Measurements from ENCODE around the gene ZNF432.
"Not testable (repeated sequence)": the region's sequence is repeated elsewhere in the genome, so short reads cannot be mapped to it uniquely, and the experiment has no call there.

ZNF432 gene

DNA sequence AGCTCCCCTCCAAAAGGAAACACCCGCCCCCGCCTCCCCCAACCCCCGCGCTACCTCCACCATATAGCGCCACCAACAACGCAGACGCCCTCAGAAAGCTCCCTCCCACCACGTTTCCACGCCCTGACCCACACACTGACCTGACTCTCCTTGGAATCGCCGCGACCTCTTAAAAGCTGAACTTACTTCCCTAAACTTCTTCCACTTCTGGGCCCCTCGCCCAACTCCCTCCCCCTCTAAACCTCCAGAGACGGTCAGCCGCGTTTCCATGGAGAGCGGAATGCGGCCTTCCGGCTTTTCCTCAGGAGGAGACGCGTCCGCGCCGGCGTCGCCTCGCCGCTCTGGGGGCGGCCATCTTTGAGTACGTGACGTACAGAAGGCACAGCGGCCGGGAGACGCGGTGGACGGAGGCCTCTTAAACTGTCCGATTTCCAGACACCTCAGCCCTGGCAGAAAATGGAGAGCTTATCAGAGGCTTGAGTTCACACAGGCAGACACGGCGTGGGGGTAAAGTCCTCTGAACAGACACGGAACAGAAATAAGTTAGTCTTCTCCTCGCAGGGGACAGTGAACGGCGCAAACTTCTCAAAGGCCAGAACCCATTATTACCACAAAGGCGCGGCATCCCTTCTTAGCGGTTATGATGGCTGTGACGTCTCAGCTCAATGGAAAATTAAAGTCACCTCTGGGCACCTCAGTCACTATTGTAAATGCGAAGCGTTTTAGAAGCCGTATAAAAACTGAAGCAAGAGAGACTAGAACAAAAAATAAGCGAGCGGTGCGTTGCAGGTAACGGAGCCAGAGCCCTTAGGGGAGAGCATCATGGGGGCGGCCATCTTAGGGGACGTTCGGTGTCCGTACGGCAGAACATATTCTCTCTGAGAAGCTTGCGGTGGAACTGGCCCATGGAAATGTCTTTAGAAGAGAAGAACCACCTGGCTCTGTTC is at the start of gene ZNF432:
TSS of gene ZNF432 (minus strand) at position 284 of the 947 bp plus-strand sequence. CDS start 1,970 bp downstream, outside the sequence.
- DNase-seq, result no peak

DNA sequence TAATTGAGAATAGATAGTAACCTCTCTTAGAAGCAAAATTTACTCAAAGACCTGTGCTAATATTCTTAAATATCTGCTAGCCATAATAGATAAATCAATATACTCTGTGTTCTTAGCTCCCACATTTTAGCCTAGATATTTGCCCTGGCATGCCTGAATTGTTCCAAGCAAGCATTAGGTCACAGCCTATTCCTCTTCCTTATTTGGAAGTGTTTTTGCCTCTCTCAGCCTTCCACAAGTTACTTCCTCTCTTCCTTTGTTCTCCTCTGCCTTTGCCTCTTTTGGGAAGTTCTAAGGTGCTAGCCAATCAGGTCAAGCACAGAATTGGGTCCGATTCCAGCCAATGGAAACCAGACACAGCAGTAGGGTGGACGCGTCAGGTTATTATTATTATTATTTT is 47.8 kb upstream of the ZNF432 start:
- DNase-seq, result not testable (repeated sequence)

DNA sequence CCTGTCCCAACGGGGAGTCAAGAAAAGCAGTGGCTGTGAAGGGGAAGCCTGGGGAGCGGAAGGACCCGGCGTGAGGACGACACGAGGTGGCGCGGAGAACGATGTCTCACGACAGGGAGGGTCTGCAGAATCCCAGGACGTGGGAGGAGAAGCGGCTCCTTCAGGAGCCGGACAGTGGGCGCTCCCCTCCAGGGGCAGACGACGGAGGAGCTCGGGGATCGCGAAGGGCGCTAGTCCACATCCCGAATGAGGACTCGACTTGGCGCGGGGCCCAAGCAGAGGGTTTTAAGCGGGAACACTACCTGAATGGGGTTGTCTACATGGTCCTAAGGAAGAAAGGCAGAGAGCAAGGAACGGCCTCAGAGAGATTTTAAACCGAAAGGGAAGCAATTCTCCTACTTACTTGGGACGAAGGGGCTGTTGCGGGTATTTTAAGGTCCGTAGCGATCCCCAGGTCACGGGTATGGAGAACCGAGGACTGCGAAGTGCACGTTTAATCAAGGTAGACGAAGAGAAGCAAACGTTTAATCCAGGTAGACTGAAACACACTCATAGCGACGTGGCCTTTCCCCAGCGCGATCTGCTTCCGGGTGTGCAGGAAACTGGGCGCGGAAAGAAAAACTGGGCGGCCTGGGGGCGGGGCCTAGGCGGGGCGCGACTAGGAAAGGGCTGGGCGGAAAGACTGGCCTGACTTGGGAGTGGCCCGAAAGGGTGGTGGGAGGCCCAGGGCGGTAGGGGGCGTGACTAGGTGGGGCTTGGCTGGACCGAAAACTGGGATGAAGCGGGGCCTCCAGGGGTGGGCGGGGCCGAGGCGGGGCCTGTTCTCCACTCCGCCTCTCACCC is 46.8 kb upstream of the ZNF432 start, which contains the start of gene ZNF841:
TSS of gene ZNF841 (minus strand) at position 594 of the 843 bp plus-strand sequence. CDS start 10,964 bp downstream, outside the sequence.
- DNase-seq, result no peak

DNA sequence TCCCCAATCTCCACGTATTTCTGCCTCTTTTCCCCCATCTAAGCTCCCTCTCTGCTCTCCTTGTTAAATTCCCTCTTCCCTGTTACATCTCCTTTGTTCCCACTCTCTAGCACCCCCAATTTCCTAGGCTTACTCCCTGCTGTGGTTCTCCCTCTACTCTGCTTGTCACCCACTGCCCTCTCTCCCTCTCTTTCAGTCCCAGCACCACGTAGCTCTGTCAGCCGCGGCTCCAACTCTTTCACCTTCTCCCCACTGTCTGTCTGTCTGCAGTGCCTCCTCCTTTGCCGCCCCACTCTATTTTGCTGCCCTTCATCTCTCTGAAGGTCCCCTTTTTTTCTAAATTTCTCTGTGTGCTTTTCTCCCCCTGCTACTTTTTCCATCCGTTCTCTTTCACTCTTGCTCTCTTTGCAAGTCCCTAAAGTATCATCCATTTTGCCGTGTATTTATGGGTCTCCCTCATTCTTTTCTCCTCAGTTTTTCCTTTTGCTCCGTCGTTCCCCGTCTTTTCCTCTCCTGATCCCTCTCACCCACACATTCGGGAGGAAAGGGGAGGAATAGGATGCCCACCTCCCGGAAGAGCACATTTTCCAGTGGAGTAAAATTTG is 46.0 kb upstream of the ZNF432 start:
- no peak for DNase-seq

DNA sequence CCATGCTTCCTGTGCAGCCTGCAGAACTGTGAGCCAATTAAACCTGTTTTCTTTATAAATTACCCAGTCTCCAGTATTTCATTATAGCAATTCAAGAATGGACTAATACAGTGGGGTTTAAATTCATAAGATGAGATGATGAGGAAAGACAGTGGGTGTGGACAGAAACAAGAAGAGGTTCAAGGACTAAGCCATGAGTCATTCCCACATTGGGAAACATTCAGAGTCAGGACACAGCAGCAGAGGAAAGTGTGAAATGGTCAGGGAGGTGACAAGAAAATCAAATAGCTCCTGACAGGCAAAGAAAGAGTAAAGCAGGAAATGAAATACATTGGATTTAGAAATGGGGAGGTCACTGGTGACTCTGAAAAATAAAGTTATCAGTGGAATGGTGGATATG is 37.8 kb upstream of the ZNF432 start:
- no peak for DNase-seq

DNA sequence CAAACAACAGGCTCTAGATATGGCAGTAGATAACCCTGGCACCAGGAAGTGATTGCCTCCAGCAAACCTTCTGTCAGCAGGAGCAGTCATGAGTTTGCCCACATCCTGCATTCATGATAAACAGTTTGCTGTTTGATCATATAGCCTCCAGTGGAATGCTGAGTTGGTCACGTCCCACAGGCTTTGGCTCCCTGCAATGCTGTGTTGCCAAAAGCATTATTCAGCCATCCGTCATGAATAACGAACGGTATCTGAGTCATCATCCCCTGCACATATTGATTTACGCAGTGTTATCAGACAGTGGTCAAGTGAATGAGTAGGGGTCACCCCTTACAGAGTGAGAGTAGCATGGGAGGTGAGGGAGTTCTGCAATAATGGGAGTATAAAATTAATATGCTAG is 21.9 kb upstream of the ZNF432 start:
- DNase-seq, result no peak

DNA sequence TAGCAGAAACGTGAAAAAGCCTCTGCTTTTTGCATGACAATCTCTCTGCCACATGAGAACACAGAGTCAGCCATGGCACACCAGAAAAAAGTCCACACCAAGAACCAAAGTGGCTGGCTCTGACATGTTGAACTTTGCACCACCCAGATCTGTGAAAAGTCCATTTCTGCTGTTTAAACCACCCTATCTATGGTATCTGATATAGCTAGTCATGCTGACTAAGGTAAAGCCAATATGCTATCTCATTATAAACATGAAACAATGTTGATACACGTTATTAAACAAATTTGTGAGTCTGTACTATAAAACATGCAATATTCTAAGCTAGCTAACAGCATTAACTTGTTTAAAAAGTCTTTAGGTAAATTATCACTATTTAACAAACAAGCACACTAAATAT is 21.0 kb upstream of the ZNF432 start:
- DNase-seq, result no peak

DNA sequence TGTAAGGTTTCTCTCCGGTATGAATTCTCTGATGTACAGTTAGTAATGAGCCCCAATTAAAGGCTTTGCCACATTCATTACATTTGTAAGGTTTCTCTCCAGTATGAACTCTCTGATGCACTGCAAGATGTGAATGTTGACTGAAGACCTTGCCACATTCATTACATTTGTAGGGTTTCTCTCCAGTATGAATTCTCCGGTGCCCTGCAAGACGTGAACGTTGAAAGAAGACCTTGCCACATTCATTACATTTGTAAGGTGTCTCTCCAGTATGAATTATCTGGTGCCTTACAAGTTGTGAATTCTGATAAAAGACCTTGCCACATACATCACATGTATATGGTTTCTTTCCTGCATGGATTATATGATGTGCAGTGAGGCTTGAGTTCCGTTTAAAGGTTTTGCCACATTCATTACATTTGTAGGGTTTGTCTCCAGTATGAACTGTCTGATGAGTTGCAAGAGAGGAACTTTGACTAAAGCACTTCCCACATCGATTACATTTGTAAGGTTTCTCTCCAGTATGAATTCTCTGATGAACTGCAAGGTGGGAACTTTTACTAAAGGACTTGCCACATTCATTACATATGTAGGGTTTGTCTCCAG is 17.7 kb upstream of the ZNF432 start:
- DNase-seq, result no peak

DNA sequence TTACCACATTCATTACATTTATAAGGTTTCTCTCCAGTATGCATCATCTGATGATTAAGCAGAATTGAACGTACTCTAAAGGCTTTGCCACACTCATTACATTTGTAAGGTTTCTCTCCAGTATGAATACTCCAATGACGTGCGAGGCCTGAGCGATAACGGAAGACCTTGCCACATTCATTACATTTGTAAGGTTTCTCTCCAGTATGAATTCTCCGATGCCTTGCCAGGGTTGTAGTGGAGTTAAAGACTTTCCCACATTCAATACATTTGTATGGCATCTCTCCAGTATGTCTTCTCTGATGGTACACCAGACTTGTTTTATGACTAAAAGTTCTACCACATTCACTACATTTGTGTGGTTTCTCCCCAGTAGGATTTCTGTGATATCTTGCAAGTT is 16.8 kb upstream of the ZNF432 start:
- no peak for DNase-seq

DNA sequence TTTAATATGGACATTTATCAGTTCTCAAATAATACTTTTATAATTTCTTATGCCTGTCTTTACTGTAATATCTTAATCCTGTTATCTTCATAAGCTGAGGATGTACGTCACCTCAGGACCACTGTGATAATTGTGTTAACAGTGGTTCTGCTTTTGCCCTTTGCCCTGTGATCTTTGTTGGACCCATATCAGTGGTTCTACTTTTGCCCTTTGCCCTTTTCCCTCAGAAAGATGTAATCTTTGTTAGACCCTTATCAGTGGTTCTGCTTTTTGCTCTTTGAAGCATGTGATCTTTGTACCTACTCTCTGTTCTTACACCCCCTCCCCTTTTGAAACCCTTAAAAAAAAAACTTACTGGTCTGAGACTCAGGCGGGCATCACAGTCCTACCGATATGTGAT is 7.8 kb upstream of the ZNF432 start:
- not testable (repeated sequence) for DNase-seq

DNA sequence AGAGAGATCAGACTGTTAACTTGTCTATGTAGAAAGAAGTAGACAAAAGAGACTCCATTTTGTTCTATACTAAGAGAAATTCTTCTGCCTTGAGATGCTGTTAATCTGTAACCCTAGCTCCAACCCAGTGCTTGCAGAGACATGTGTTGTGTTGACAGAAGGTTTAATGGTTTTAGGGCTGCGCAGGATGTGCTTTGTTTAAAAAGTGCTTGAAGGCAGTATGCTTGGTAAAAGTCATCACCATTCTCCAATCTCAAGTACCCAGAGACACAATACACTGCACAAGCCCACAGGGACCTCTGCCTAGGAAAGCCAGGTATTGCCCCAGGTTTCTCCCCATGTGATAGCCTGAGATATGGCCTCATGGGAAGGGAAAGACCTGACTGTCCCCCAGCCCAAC is 3.1 kb upstream of the ZNF432 start:
- not testable (repeated sequence) for DNase-seq

DNA sequence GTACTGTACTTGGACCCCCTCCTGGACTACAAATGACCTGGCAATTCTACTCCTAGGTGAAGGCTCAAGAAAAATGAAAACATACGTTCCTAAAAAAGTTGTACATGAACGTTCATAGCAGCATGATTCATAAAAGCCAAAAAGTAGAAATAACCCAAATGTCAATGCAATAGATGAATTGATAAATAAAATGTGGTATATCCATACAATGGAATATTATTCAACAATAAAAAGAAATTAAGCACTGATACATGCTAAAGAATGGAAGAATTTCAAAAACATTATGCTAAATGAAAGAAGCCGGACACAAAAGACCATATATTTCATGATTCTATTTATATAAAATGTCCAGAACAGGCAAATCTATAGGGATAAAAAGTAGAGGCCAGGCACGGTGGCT is 9.5 kb downstream of the ZNF432 start:
- no peak for DNase-seq

DNA sequence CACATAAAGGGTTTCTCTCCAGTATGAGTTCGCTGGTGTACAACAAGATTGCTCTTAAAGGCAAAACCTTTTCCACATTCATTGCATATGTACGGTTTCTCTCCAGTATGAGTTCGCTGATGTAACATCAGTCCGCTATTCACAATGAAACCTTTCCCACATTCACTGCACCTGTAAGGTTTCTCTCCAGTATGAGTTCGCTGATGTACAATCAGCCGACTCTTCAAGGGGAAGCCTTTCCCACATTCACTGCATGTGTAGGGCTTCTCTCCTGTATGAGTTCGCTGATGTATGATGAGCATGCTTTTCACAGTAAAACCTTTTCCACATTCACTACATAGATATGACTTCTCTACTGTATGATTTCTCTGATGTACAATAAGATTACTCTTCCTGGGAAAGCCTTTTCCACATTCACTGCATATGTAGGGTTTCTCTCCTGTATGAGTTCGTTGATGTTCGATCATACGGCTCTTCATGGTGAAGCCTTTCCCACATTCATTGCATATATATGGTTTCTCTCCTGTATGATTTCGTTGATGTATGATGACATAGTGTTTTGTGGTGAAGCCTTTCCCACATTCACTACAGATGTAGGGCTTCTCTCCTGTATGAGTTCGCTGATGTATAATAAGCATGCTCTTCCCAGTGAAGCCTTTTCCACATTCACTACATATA is 14.4 kb downstream of the ZNF432 start:
- DNase-seq, result no peak

DNA sequence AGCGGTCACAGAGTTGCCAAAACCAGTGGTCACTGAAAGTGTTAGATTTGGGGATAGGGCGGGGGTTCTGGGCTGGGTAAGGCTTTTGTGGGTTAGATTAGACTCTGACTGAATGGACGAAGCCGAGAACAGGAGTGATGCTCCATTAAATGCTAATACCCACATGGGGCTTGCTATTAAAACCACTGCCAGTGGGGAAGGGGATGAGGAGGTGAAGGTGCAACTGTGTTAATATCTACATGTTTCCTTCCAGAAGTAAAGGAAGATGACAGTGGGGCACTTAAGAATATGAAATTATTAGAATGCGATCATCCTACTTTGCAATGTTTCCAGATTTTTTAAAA is 19.9 kb downstream of the ZNF432 start:
- DNase-seq, result no peak

DNA sequence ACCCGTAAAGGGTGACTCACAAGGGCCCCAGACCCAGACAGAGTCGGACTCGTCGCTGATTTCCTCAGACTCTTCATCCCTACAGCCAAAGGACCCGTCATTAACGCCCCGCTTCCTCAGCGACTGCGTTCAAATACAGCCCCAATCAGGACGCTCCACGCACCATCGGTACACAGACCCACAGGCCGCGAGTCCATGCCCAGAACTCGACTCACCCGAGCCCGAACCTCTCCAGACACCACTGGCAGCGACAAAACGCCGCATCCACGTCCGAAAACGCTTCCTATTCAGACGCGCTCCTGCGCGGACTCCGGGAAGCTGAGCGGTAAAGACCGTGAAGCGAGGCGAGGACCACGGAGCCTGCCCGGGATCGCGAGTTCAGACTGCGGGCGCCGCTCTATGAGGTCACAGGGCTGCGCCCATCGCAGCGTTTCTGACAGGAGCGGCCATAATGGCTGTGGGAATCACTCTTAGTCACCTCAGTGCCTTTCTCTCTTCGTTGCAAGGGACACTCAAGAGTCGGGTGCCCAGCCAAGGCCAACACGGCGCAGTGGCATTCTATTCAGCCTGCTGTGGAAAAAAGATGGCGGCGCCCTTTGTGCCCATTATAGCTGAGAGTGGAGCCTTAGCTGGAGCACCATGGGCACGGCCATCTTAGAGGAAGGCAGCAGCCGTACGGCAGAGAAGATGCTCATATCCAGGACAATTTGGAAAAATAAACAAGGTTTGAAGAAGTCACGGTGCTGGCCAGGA is 20.4 kb downstream of the ZNF432 start, which contains the start of gene ZNF614:
TSS of gene ZNF614 (minus strand) at position 353 of the 753 bp plus-strand sequence. CDS start 2,634 bp downstream, outside the sequence.
- DNase-seq, result no peak

DNA sequence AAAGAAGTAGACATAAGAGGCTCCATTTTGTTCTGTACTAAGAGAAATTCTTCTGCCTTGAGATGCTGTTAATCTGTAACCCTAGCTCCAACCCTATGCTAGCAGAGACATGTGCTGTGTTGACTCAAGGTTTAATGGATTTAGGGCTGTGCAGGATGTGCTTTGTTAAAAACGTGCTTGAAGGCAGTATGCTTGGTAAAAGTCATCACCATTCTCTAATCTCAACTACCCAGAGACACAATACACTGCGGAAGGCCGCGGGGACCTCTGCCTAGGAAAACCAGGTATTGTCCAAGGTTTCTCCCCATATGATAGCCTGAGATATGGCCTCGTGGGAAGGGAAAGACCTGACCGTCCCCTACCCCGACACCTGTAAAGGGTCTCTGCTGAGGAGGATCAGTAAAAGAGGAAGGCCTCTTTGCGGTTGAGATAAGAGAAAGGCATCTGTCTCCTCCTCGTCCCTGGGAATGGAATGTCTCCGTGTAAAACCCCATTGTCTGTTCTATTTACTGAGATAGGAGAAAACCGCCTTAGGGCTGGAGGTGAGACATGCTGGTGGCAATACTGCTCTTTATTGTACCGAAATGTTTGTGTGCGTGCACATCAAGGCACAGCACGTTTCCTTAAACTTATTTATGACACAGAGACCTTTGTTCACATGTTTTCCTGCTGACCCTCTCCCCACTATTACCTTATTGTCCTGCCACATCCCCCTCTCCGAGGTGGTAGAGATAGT is 22.2 kb downstream of the ZNF432 start:
- not testable (repeated sequence) for DNase-seq

DNA sequence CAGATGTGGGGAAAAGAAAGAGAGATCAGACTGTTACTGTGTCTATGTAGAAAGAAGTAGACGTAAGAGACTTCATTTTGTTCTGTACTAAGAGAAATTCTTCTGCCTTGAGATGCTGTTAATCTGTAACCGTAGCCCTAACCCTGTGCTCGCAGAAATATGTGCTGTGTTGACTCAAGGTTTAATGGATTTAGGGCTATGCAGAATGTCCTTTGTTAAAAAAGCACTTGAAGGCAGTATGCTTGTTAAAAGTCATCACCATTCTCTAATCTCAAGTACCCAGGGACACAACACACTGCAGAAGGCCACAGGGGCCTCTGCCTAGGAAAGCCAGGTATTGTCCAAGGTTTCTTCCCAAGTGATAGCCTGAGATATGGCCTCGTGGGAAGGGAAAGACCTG is 24.2 kb downstream of the ZNF432 start:
- not testable (repeated sequence) for DNase-seq

DNA sequence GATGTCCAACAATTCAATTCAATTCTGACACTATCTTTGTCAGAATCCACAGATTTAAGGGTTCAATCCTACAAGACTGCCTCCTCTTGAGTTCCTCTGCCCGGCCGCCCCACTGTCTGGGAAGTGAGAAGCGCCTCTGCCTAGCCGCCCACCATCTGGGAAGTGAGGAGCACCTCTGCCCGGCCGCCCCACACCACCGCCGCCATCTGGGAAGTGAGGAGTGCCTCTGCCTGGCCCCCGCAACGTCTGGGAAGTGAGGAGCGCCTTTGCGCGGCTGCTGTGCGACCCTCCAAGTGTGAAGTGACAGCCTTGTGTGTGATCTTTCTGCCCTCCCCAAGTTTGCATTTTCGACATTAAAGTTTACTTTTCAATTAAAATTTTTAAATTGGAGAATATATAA is 26.4 kb downstream of the ZNF432 start:
- no peak for DNase-seq

DNA sequence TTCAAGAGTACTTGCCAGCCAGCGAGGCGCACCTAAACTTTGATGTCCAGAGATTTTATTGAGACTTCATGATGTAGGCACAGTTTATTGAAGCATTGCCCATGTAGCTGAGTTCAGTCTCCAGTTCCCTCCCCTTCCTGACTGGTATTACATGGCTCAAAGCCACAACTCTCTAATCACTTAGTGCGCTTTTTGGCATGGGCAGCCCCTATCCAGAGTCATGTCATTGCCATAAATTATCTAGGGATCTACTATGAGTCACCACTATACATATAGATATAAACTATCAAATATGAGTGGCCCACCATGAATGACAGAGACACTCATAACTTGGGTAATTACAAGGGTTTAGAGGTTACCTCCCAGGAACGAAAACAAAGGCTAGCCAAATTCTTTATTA is 28.1 kb downstream of the ZNF432 start:
- DNase-seq, result no peak

DNA sequence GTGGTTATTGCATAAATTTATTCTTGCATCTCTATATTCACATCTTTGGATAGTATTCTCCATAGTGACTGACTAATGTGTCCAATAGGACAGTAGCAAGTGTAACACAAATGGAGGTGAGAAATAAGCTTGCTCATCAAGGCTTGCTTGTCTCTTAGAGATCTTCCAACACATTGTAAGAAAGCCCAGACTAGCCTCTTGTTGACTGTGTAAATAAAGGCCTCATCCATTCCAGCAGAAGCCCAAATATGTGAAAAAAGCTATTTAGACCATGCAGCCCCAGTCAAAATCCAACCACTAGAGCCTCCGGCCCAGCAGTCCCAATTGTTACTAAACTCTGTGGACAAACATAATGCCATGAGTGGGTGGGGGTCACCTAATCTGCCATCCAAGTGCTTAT is 38.0 kb downstream of the ZNF432 start:
- DNase-seq, result no peak
